ENCODE measurements around the gene IL1RL2. TPM values are rescaled to one million over a fixed set of nuclear protein-coding genes. Genes with fewer than 3 reads are reported as not detected.
A peak's percentile ranks its signal among the peaks of the same experiment; 100 is the strongest.

The IL1RL2 gene
- total RNA-seq, 3 donors from 2014 or later (not counting 1 experiment from before 2014, with no cell fraction given): not detected

DNA sequence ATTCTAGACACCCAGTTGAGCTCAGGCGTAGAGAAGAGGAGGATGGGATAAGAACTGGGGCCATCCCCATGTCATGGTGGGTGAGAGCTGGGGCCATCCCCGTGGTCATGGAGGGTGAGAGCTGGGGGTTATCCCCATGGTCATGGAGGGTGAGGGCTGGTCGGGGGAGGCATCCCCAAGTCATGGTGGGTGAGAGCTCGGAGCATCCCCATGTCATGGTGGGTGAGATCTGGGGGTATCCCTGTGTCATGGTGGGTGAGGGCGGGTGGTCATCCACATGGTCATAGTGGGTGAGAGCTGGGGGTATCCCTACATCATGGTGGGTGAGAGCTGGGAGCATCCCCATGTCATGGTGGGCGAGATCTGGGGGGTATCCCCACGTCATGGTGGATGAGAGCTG, 52.5 kb downstream of the IL1RL2 start:
- intact Hi-C loops (cut with micrococcal nuclease): no loop called here
- Histone ChIP-seq H3K27me3 (ENCODE audit: control insufficient read depth, insufficient read depth, low read length) (peaks cover 5% of the 10 kb centered on the region), H3K9me3 (ENCODE audit: control insufficient read depth, insufficient read depth, low read length) (no peaks in the 10 kb centered on the region), H3K27ac (ENCODE audit: low read length) (no peak overlapping the region), H3K4me3 (ENCODE audit: low read length) (no peak overlapping the region), H3K36me3 (ENCODE audit: control insufficient read depth, insufficient read depth, low read length) (no peaks in the 10 kb centered on the region), H3K4me1 (ENCODE audit: control insufficient read depth, insufficient read depth, low read length) (peaks cover 33% of the 10 kb centered on the region)
- TF ChIP-seq, protein P1, sequence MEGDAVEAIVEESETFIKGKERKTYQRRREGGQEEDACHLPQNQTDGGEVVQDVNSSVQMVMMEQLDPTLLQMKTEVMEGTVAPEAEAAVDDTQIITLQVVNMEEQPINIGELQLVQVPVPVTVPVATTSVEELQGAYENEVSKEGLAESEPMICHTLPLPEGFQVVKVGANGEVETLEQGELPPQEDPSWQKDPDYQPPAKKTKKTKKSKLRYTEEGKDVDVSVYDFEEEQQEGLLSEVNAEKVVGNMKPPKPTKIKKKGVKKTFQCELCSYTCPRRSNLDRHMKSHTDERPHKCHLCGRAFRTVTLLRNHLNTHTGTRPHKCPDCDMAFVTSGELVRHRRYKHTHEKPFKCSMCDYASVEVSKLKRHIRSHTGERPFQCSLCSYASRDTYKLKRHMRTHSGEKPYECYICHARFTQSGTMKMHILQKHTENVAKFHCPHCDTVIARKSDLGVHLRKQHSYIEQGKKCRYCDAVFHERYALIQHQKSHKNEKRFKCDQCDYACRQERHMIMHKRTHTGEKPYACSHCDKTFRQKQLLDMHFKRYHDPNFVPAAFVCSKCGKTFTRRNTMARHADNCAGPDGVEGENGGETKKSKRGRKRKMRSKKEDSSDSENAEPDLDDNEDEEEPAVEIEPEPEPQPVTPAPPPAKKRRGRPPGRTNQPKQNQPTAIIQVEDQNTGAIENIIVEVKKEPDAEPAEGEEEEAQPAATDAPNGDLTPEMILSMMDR (IDR thresholded peaks at IDR 0.05): no peak
- peaks cover 39 to 49% of the 10 kb centered on the region in 2 donors for H3K27me3 Mint-ChIP-seq (ENCODE audit: low read depth in 2 of 2)
- 95% methylated on average over 7 of the region's 7 CpGs for WGBS (ENCODE audit: insufficient coverage)
- peak overlapping the region in 1 of 2 donors; percentile 76 for H3K27ac Mint-ChIP-seq
- H3K36me3 Mint-ChIP-seq: no peaks in the 10 kb centered on the region
- peaks cover 18 to 33% of the 10 kb centered on the region in 2 donors for H3K4me1 Mint-ChIP-seq
- no peak for DNase-seq
- ATAC-seq: no peak
- no peak overlapping the region for H3K4me3 Mint-ChIP-seq
- H3K9me3 Mint-ChIP-seq: no peaks in the 10 kb centered on the region

DNA sequence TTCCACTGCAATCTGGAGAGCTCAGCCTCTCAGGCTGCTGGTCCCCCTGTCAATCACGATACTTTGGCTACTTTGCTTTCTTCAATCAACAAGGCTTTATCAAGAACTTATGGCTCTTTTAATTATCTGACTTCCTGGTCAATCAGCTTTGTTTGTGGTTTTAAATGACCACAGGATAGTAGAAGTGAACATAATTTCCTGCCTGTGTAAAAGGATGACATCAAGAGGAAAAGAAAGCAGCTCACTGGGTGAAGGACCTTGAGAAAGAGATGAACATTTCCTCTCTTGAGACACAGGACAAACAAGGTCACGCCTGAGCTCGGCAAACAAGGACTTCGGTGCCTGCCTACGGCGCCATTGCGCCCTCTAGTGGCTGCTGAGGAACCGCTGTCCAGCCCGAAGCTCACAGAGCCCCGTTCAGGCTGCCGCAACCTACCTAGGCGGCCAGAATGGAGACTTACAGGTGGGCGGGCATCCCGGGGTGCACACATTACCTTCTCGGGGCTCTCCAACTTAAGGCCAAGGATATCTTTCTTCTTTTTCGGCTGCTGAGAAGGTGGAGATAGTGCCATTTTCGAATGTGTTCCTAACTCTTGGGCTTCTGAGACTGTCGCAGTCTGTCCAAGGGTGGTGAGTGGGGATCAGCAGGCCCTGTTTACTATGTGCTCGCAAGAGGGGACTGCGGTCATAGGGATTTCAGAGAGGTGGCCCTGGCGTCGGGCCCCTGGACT, 54.0 kb downstream of the IL1RL2 start:
- Histone ChIP-seq H3K27me3 (ENCODE audit: control insufficient read depth, insufficient read depth, low read length) (peaks cover 5% of the 10 kb centered on the region), H3K4me3 (ENCODE audit: low read length) (no peak overlapping the region), H3K4me1 (ENCODE audit: control insufficient read depth, insufficient read depth, low read length) (peaks cover 22% of the 10 kb centered on the region), H3K36me3 (ENCODE audit: control insufficient read depth, insufficient read depth, low read length) (no peaks in the 10 kb centered on the region), H3K27ac (ENCODE audit: low read length) (peak overlapping the region; percentile 8), H3K9me3 (ENCODE audit: control insufficient read depth, insufficient read depth, low read length) (no peaks in the 10 kb centered on the region)
- H3K27ac Mint-ChIP-seq: peak overlapping the region; percentile 49 to 80
- WGBS (ENCODE audit: insufficient coverage): 16% methylated on average over 22 of the region's 22 CpGs
- TF ChIP-seq, protein P1 (IDR thresholded peaks at IDR 0.05): peak; percentile 98
- peak; percentile 94 to 98 (median 95) for ATAC-seq
- no peaks in the 10 kb centered on the region for H3K36me3 Mint-ChIP-seq
- H3K4me3 Mint-ChIP-seq: peak overlapping the region; percentile 11
- DNase-seq: peak; percentile 85 to 94
- H3K27me3 Mint-ChIP-seq (ENCODE audit: low read depth in 2 of 2): peaks cover 32 to 37% of the 10 kb centered on the region in 2 donors
- intact Hi-C loops (cut with micrococcal nuclease): loop anchor here (1.0 to 2.0 kb wide), 3 partner anchors 56 to 357 kb away; no protein-coding TSS in a partner anchor
- H3K9me3 Mint-ChIP-seq: no peaks in the 10 kb centered on the region
- peaks cover 12 to 22% of the 10 kb centered on the region in 2 donors for H3K4me1 Mint-ChIP-seq

DNA sequence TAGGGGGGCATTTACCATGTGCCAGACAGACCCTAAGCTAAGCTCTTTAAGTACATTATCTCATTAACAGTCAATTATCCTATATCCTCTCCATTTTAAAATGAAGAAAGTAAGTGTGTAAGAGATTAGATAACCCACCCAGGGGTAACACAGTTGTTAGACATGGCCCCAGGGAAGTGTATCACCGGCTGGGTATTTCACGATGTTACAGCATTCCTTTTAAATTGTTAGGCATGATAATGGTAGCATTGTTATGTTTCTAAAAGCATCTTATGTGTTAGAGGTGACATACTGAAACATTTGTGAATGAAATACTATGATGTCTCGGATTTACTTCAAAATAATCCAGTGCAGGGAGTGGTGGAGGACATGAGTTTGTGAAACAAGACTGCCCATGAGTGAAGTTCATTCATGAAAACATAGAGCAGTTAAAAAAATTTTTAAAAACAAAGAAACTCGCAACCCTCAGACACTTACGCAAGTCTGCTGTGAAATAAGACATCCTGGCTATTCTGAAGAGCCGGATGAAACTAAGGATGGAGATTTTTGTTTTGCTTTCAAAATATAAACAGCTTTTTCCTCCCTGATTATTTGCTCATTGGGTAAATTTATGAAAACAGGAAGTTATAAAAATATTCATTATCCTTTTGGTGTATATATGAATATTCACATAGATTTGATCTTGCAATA, 54.9 kb downstream of the IL1RL2 start:
- intact Hi-C loops (cut with micrococcal nuclease): loop anchor here (2.0 kb wide), 1 partner anchor 57 kb away; no protein-coding TSS in a partner anchor
- H3K4me3 ChIP-seq (ENCODE audit: low read length): no peak overlapping the region
- peaks cover 22% of the 10 kb centered on the region for H3K4me1 ChIP-seq (ENCODE audit: control insufficient read depth, insufficient read depth, low read length)
- 97% methylated on average over 4 of the region's 6 CpGs for WGBS (ENCODE audit: insufficient coverage)
- H3K36me3 Mint-ChIP-seq: no peaks in the 10 kb centered on the region
- TF ChIP-seq, protein P1 (IDR thresholded peaks at IDR 0.05): no peak
- no peak for DNase-seq
- H3K4me3 Mint-ChIP-seq: no peak overlapping the region
- H3K36me3 ChIP-seq (ENCODE audit: control insufficient read depth, insufficient read depth, low read length): no peaks in the 10 kb centered on the region
- no peaks in the 10 kb centered on the region for H3K9me3 Mint-ChIP-seq
- peaks cover 5% of the 10 kb centered on the region for H3K27me3 ChIP-seq (ENCODE audit: control insufficient read depth, insufficient read depth, low read length)
- peaks cover 12 to 22% of the 10 kb centered on the region in 2 donors for H3K4me1 Mint-ChIP-seq
- no peak for ATAC-seq
- no peak overlapping the region for H3K27ac ChIP-seq (ENCODE audit: low read length)
- peaks cover 27 to 32% of the 10 kb centered on the region in 2 donors for H3K27me3 Mint-ChIP-seq (ENCODE audit: low read depth in 2 of 2)
- no peaks in the 10 kb centered on the region for H3K9me3 ChIP-seq (ENCODE audit: control insufficient read depth, insufficient read depth, low read length)
- H3K27ac Mint-ChIP-seq: no peak overlapping the region
